Testis (tissue), 2 donors: Measurements from ENCODE around the gene TNFAIP6.

ENCODE experiments used
- POLR2A ChIP-seq: fragments of 450-650 bp; IDR thresholded peaks from one replicate; pipeline ENCODE4 v1.6.1; 2017; ENCODE audit warnings: antibody characterized with exemption, mild to moderate bottlenecking, moderate library complexity
- TF ChIP-seq, protein P1 (sequence below), 3 experiments: fragments of 450-650 bp in 2 of 3; fragments of 200-600 bp in 1 of 3; sonication (generic) in 1 of 3; IDR thresholded peaks; one replicate each; pipeline ENCODE4 v1.5.1; 2016 to 2019; ENCODE audit warnings: antibody characterized with exemption in 3 of 3, mild to moderate bottlenecking in 2 of 3, moderate library complexity in 1 of 3

GRCh38 chr2:151391436-151391835 is 34.0 kb downstream of the TNFAIP6 start:
- TF ChIP-seq, protein P1, sequence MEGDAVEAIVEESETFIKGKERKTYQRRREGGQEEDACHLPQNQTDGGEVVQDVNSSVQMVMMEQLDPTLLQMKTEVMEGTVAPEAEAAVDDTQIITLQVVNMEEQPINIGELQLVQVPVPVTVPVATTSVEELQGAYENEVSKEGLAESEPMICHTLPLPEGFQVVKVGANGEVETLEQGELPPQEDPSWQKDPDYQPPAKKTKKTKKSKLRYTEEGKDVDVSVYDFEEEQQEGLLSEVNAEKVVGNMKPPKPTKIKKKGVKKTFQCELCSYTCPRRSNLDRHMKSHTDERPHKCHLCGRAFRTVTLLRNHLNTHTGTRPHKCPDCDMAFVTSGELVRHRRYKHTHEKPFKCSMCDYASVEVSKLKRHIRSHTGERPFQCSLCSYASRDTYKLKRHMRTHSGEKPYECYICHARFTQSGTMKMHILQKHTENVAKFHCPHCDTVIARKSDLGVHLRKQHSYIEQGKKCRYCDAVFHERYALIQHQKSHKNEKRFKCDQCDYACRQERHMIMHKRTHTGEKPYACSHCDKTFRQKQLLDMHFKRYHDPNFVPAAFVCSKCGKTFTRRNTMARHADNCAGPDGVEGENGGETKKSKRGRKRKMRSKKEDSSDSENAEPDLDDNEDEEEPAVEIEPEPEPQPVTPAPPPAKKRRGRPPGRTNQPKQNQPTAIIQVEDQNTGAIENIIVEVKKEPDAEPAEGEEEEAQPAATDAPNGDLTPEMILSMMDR (IDR thresholded peaks at IDR 0.05), result no peak
- no peak for TF ChIP-seq POLR2A
